Esophagus squamous epithelium (tissue), 5 donors: ENCODE data around the gene SPTLC2. TPM values are rescaled to one million over a fixed set of nuclear protein-coding genes. Genes with fewer than 3 reads are reported as not detected.

Source experiments
- DNase-seq: peaks from one replicate; lab custom pipeline; 2025; lab: John Stamatoyannopoulos, UW
- H3K27ac ChIP-seq, 4 donors: fragments of 200-600 bp; sonication (generic); one replicate each; pipeline ENCODE4 v1.5.1; 2016 to 2019; ENCODE audit warnings: mild to moderate bottlenecking in 1 of 4
- H3K27me3 ChIP-seq, 4 donors: fragments of 200-600 bp; sonication (generic); 1 replicate in 3 of 4; 2 replicates in 1 of 4; pipeline versions ENCODE4 v1.5.1 to v1.6.0; 2017 to 2021; ENCODE audit warnings: antibody characterized with exemption in 1 of 4
- H3K36me3 ChIP-seq, 3 donors: fragments of 200-600 bp; sonication (generic); one replicate each; pipeline ENCODE4 v1.5.1; 2016 to 2019
- H3K4me1 ChIP-seq, 3 donors: fragments of 200-600 bp; sonication (generic); one replicate each; pipeline ENCODE4 v1.5.1; 2017 to 2019
- H3K4me3 ChIP-seq, 4 donors: fragments of 200-600 bp; sonication (generic); 1 replicate in 3 of 4; 2 replicates in 1 of 4; pipeline ENCODE4 v1.5.1; 2016 to 2019; ENCODE audit warnings: mild to moderate bottlenecking in 2 of 4, moderate library complexity in 1 of 4
- H3K9me3 ChIP-seq, 3 donors: fragments of 200-600 bp; sonication (generic); one replicate each; pipeline ENCODE4 v1.5.1; 2016 to 2019
- CTCF ChIP-seq, 6 experiments: fragments of 450-650 bp in 4 of 6; fragments of 200-600 bp in 2 of 6; sonication (generic) in 2 of 6; IDR thresholded peaks; one replicate each; pipeline ENCODE4 v1.5.1; 2016 to 2019; ENCODE audit warnings: antibody characterized with exemption in 6 of 6, mild to moderate bottlenecking in 4 of 6, moderate library complexity in 4 of 6
- POLR2A ChIP-seq, 4 donors: fragments of 450-650 bp; IDR thresholded peaks; one replicate each; pipeline ENCODE4 v1.6.1; 2017; ENCODE audit warnings: antibody characterized with exemption in 4 of 4, mild to moderate bottlenecking in 4 of 4, moderate library complexity in 3 of 4
- WGBS, 2 donors: methylation state at CpG; one replicate each; pipeline ENCODE4 v1.1.5; 2018; 5-methylcytosine and 5-hydroxymethylcytosine counted together
- intact Hi-C: fragments of 100-400 bp; cut with DNase I; formaldehyde crosslinking; loops from one replicate; pipeline ENCODE4 v1.15.0; 2022
- total RNA-seq, 4 donors: library from RNA; depleted of rRNA; stranded (reverse); fragments of >200 nt; gene quantifications; one replicate each; pipeline ENCODE4 v1.1.0, GENCODE V29; 2016
- donor health status: DM: yes; HTN: yes; CAD: no.

The SPTLC2 gene
- total RNA-seq, 4 donors from 2014 or later = 35.1 to 50.5 (median 39.9) TPM

GRCh38 chr14:77526266-77526665 lies 90.2 kb downstream of the SPTLC2 start:
- 65 to 71% methylated on average over 1 of the region's 1 CpG for WGBS, 2 donors
- no peak for TF ChIP-seq CTCF (IDR thresholded peaks at IDR 0.05)
- no peak for TF ChIP-seq POLR2A (IDR thresholded peaks at IDR 0.05)
- DNase-seq = no peak

GRCh38 chr14:77524536-77524935 lies 91.9 kb downstream of the SPTLC2 start:
- TF ChIP-seq CTCF (IDR thresholded peaks at IDR 0.05) = no peak
- no peak for TF ChIP-seq POLR2A (IDR thresholded peaks at IDR 0.05)
- peaks cover 0 to 44% (median 11%) of the 10 kb centered on the region in 3 donors for H3K36me3 ChIP-seq
- H3K27me3 ChIP-seq = no peaks in the 10 kb centered on the region
- H3K4me1 ChIP-seq = no peaks in the 10 kb centered on the region
- H3K27ac ChIP-seq = no peak overlapping the region
- WGBS, 2 donors = 73 to 85% methylated on average over 6 of the region's 6 CpGs
- no peak overlapping the region for H3K4me3 ChIP-seq
- no peaks in the 10 kb centered on the region for H3K9me3 ChIP-seq
- no peak for DNase-seq
- intact Hi-C loops = no loop called here

More at GRCh38 chr14:77526266-77526665, 90.2 kb downstream of the SPTLC2 start:
- H3K27me3 ChIP-seq = no peaks in the 10 kb centered on the region
- no peaks in the 10 kb centered on the region for H3K4me1 ChIP-seq
- peaks cover 0 to 32% (median under 1%) of the 10 kb centered on the region in 3 donors for H3K36me3 ChIP-seq
- intact Hi-C loops = no loop called here
- no peak overlapping the region for H3K27ac ChIP-seq
- no peak overlapping the region for H3K4me3 ChIP-seq
- no peaks in the 10 kb centered on the region for H3K9me3 ChIP-seq

- Histone ChIP-seq H3K4me3 (no peak overlapping the region), H3K36me3 (peaks cover 0 to 59% (median 11%) of the 10 kb centered on the region in 3 donors), H3K9me3 (no peaks in the 10 kb centered on the region), H3K27ac (no peak overlapping the region), H3K27me3 (no peaks in the 10 kb centered on the region), H3K4me1 (no peaks in the 10 kb centered on the region)
- 71 to 75% methylated on average over 3 of the region's 3 CpGs for whole genome bisulfite sequencing, 2 donors
- intact Hi-C loops = no loop called here
- no peak for TF ChIP-seq POLR2A (IDR thresholded peaks at IDR 0.05)
- no peak for TF ChIP-seq CTCF (IDR thresholded peaks at IDR 0.05)
- no peak for DNase-seq
Measured at GRCh38 chr14:77523109-77523508, 93.3 kb downstream of the SPTLC2 start.

GRCh38 chr14:77520555-77520954 lies 95.9 kb downstream of the SPTLC2 start:
- Histone ChIP-seq H3K36me3 (peaks cover 0 to 84% (median 11%) of the 10 kb centered on the region in 3 donors), H3K4me1 (no peaks in the 10 kb centered on the region), H3K27me3 (no peaks in the 10 kb centered on the region), H3K27ac (no peak overlapping the region), H3K4me3 (no peak overlapping the region), H3K9me3 (no peaks in the 10 kb centered on the region)
- DNase-seq = no peak
- TF ChIP-seq CTCF (IDR thresholded peaks at IDR 0.05) = no peak
- TF ChIP-seq POLR2A (IDR thresholded peaks at IDR 0.05) = no peak
- whole genome bisulfite sequencing, 2 donors = 90 to 93% methylated on average over 4 of the region's 4 CpGs
- intact Hi-C loops = no loop called here

- no peak for DNase-seq
- H3K9me3 ChIP-seq = no peaks in the 10 kb centered on the region
- peaks cover 0 to 98% (median 17%) of the 10 kb centered on the region in 3 donors for H3K36me3 ChIP-seq
- TF ChIP-seq POLR2A (IDR thresholded peaks at IDR 0.05) (no peak), CTCF (IDR thresholded peaks at IDR 0.05) (no peak)
- intact Hi-C loops = no loop called here
- H3K4me3 ChIP-seq = no peak overlapping the region
- no peaks in the 10 kb centered on the region for H3K27me3 ChIP-seq
- H3K27ac ChIP-seq = no peak overlapping the region
- H3K4me1 ChIP-seq = no peaks in the 10 kb centered on the region
Measured at GRCh38 chr14:77516126-77516525, 100.3 kb downstream of the SPTLC2 start.
